Endodermal cell (in vitro differentiated cells): ENCODE measurements around the gene CCDC192. TPM values are rescaled to one million over a fixed set of nuclear protein-coding genes. Genes with fewer than 3 reads are reported as not detected.

Experiments
- DNase-seq: peaks from one replicate; pipeline ENCODE4 v3.0.0-alpha.2; 2017
- H3K27ac ChIP-seq: 2 replicates; pipeline ENCODE4 v1.5.1; 2013; ENCODE audit warnings: mild to moderate bottlenecking, low read depth, low read length, moderate library complexity
- H3K27me3 ChIP-seq: 2 replicates; pipeline ENCODE4 v1.6.1; 2013; ENCODE audit warnings: mild to moderate bottlenecking, low read length, moderate library complexity; ENCODE audit not compliant: insufficient read depth, control insufficient read depth, poor library complexity, severe bottlenecking
- H3K36me3 ChIP-seq: 2 replicates; pipeline ENCODE4 v1.7.0; 2013; ENCODE audit warnings: mild to moderate bottlenecking, low read length, moderate library complexity; ENCODE audit not compliant: control insufficient read depth, insufficient read depth
- H3K4me1 ChIP-seq: one replicate; pipeline ENCODE4 v1.7.0; 2013; ENCODE audit warnings: low read length; ENCODE audit not compliant: control insufficient read depth, insufficient read depth
- H3K4me3 ChIP-seq: 2 replicates; pipeline ENCODE4 v1.5.1; 2013; ENCODE audit warnings: mild to moderate bottlenecking, low read length, moderate library complexity
- H3K9ac ChIP-seq: 2 replicates; pipeline ENCODE4 v1.6.1; 2013; ENCODE audit warnings: mild to moderate bottlenecking, low read length, moderate library complexity; ENCODE audit not compliant: poor library complexity, severe bottlenecking; ENCODE audit errors: extremely low read depth
- H3K9me3 ChIP-seq: 2 replicates; pipeline ENCODE4 v1.6.1; 2013; ENCODE audit warnings: mild to moderate bottlenecking, low read length, moderate library complexity; ENCODE audit not compliant: control insufficient read depth
- H3K27ac Mint-ChIP-seq: 2 replicates; pipeline ENCODE4 v1.8.0; 2020; ENCODE audit warnings: mixed read lengths
- H3K27me3 Mint-ChIP-seq: 2 replicates; pipeline ENCODE4 v1.8.0; 2021; ENCODE audit warnings: mild to moderate bottlenecking, mixed read lengths; ENCODE audit not compliant: insufficient read depth
- H3K36me3 Mint-ChIP-seq: 2 replicates; pipeline ENCODE4 v1.8.0; 2020; ENCODE audit warnings: low read depth, mixed read lengths
- H3K4me1 Mint-ChIP-seq: 2 replicates; pipeline ENCODE4 v1.8.0; 2020; ENCODE audit warnings: mixed read lengths
- H3K4me3 Mint-ChIP-seq: 2 replicates; pipeline ENCODE4 v1.8.0; 2020; ENCODE audit warnings: mild to moderate bottlenecking, moderate library complexity, mixed read lengths
- H3K9me3 Mint-ChIP-seq: 2 replicates; pipeline ENCODE4 v1.8.0; 2020; ENCODE audit warnings: mild to moderate bottlenecking, mixed read lengths
- CTCF ChIP-seq: fragments of 200-600 bp; sonication (generic); conservative IDR thresholded peaks from 2 replicates; pipeline ENCODE4 v1.5.0; 2021; ENCODE audit warnings: antibody characterized with exemption, mild to moderate bottlenecking
- WGBS, 2 experiments: methylation state at CpG; one replicate each; pipeline versions ENCODE4 v1.1.5 to v1.1.7; 2013; ENCODE audit warnings: missing lambda C conversion rate in 2 of 2, mixed read lengths in 1 of 2; ENCODE audit not compliant: insufficient coverage in 1 of 2, insufficient read length in 1 of 2; 5-methylcytosine and 5-hydroxymethylcytosine counted together
- total RNA-seq, 2 donors: library from RNA; stranded (reverse); fragmentation: NEBNext Ultra II Directional in 1 of 2; extraction: Animal tissue kit (Norgen Biotek cat#: 25700) in 1 of 2; gene quantifications; 2 replicates in 1 of 2; 3 replicates in 1 of 2; pipeline ENCODE4 v1.2.1, GENCODE V29; 2021

CCDC192 gene
- total RNA-seq, 2 donors from 2014 or later, result 0.48 to 1.3 TPM

- Mint-ChIP-seq H3K27me3 (no peaks in the 10 kb centered on the region), H3K4me1 (no peaks in the 10 kb centered on the region), H3K9me3 (no peaks in the 10 kb centered on the region), H3K4me3 (no peak overlapping the region), H3K27ac (no peak overlapping the region), H3K36me3 (no peaks in the 10 kb centered on the region)
- Histone ChIP-seq H3K36me3 (no peaks in the 10 kb centered on the region), H3K4me1 (no peaks in the 10 kb centered on the region), H3K9ac (no peak overlapping the region), H3K27me3 (no peaks in the 10 kb centered on the region), H3K4me3 (no peak overlapping the region), H3K9me3 (no peaks in the 10 kb centered on the region), H3K27ac (no peak overlapping the region)
- WGBS, 2 experiments, result 65% methylated on average over 1 of the region's 2 CpGs; no CpG with 5 or more reads in 1 of the 2 experiments
- DNase-seq, result no peak
- no peak for TF ChIP-seq CTCF
These were observed 196.0 kb downstream of the CCDC192 start for GRCh38 chr5:127899214-127899610.

DNA sequence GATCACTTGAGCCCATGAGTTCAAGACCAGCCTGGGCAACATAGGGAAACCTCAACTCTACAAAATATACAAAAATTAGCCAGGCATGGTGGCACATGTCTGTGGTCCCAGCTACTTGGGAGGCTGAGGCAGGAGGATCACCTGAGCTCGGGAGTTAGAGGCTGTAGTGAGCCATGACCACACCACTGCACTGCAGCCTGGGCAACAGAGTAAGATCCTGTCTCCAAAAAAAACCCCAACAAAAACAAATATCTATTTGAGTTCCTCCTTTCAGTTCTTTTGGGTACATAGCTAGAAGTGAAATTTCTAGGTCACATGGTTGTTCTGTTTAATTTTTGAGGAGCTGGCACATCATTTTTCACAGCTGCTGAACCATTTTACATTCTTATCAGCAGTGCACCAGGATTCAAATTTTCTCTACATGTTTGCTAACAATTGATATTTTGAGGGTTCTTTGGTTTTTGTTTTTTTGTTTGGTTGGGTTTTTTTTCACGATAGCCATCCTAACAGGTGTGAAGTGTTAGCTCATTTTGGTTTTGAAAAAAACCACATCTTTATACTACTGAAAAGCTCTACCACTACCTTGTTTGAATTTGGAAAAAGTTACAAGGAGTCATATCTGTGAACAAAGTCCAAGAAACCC, 203.5 kb downstream of the CCDC192 start:
- no peaks in the 10 kb centered on the region for H3K36me3 Mint-ChIP-seq
- H3K27ac Mint-ChIP-seq, result no peak overlapping the region
- no peak overlapping the region for H3K4me3 Mint-ChIP-seq
- H3K9me3 Mint-ChIP-seq, result no peaks in the 10 kb centered on the region
- Histone ChIP-seq H3K9me3 (no peaks in the 10 kb centered on the region), H3K4me1 (no peaks in the 10 kb centered on the region), H3K4me3 (no peak overlapping the region), H3K9ac (no peak overlapping the region), H3K27ac (no peak overlapping the region), H3K36me3 (no peaks in the 10 kb centered on the region), H3K27me3 (no peaks in the 10 kb centered on the region)
- TF ChIP-seq CTCF, result no peak
- no peaks in the 10 kb centered on the region for H3K27me3 Mint-ChIP-seq
- WGBS, 2 experiments, result 94% methylated on average over 1 of the region's 2 CpGs; no CpG with 5 or more reads in 1 of the 2 experiments
- DNase-seq, result no peak
- peaks cover 2% of the 10 kb centered on the region for H3K4me1 Mint-ChIP-seq

- H3K9me3 ChIP-seq, result no peaks in the 10 kb centered on the region
- no peaks in the 10 kb centered on the region for H3K27me3 ChIP-seq
- H3K4me1 ChIP-seq, result no peaks in the 10 kb centered on the region
- TF ChIP-seq CTCF, result peak; percentile 56
- no peak overlapping the region for H3K9ac ChIP-seq
- 82% methylated on average over 2 of the region's 2 CpGs; no CpG with 5 or more reads in 1 of the 2 experiments for WGBS, 2 experiments
- DNase-seq, result no peak
- Mint-ChIP-seq H3K27me3 (no peaks in the 10 kb centered on the region), H3K36me3 (no peaks in the 10 kb centered on the region), H3K27ac (no peak overlapping the region), H3K4me1 (peaks cover 3% of the 10 kb centered on the region), H3K9me3 (no peaks in the 10 kb centered on the region), H3K4me3 (no peak overlapping the region)
- no peak overlapping the region for H3K27ac ChIP-seq
- no peak overlapping the region for H3K4me3 ChIP-seq
- no peaks in the 10 kb centered on the region for H3K36me3 ChIP-seq
These were observed 204.7 kb downstream of the CCDC192 start for GRCh38 chr5:127907907-127908306.
